Small intestine (tissue), 7 donors: ENCODE results near the gene FBN1. TPM values are rescaled to one million over a fixed set of nuclear protein-coding genes. Genes with fewer than 3 reads are reported as not detected.

ENCODE experiments used
- DNase-seq, 2 donors: peaks; one replicate each; pipeline versions ENCODE4 v3.0.0 to v3.0.0-alpha.2; 2013
- FAIRE-seq: peaks from 2 replicates; lab custom pipeline; 2012; peaks lifted over from hg19 to GRCh38; lab: Jason Lieb, UNC
- H3K27ac ChIP-seq, 3 donors: one replicate each; pipeline ENCODE4 v1.5.1; 2013; ENCODE audit warnings: low read length in 2 of 3, mild to moderate bottlenecking in 2 of 3, control low read depth in 1 of 3, inconsistent platforms in 1 of 3, low read depth in 1 of 3, moderate library complexity in 1 of 3
- H3K27me3 ChIP-seq, 3 donors: one replicate each; pipeline ENCODE4 v1.6.1; 2013; ENCODE audit warnings: low read length in 3 of 3, inconsistent platforms in 1 of 3; ENCODE audit not compliant: control insufficient read depth in 3 of 3, insufficient read depth in 3 of 3
- H3K36me3 ChIP-seq, 3 donors: one replicate each; pipeline ENCODE4 v1.6.1; 2013; ENCODE audit warnings: low read length in 3 of 3, inconsistent platforms in 1 of 3, low read depth in 1 of 3, mild to moderate bottlenecking in 1 of 3, moderate library complexity in 1 of 3; ENCODE audit not compliant: control insufficient read depth in 3 of 3, insufficient read depth in 2 of 3
- H3K4me1 ChIP-seq, 3 donors: one replicate each; pipeline ENCODE4 v1.6.1; 2013; ENCODE audit warnings: low read length in 2 of 3, inconsistent platforms in 1 of 3, low read depth in 1 of 3, mild to moderate bottlenecking in 1 of 3, moderate library complexity in 1 of 3; ENCODE audit not compliant: control insufficient read depth in 3 of 3, insufficient read depth in 2 of 3
- H3K4me3 ChIP-seq, 3 donors: one replicate each; pipeline ENCODE4 v1.5.1; 2013; ENCODE audit warnings: low read length in 3 of 3, control low read depth in 1 of 3, inconsistent platforms in 1 of 3, low read depth in 1 of 3, mild to moderate bottlenecking in 1 of 3, moderate library complexity in 1 of 3
- H3K9me3 ChIP-seq, 2 donors: one replicate each; pipeline ENCODE4 v1.6.1; 2013; ENCODE audit warnings: low read depth in 1 of 2, low read length in 1 of 2; ENCODE audit not compliant: control insufficient read depth in 2 of 2, insufficient read depth in 1 of 2
- WGBS, 3 donors: extraction: QIAGEN DNeasy Blood & Tissue Kit; methylation state at CpG; one replicate each; pipeline ENCODE4 v1.1.7; 2013; 5-methylcytosine and 5-hydroxymethylcytosine counted together
- polyA plus RNA-seq, 4 donors: library from polyadenylated mRNA; stranded (reverse) in 3 of 4; unstranded in 1 of 4; fragments of 200-250 nt in 3 of 4; fragments of 120-200 nt in 1 of 4; gene quantifications; one replicate each; pipeline versions ENCODE4 v1.2.1 to v1.2.3, GENCODE V29; 2013
- donor health status: healthy with polysubstance abuse.
- donor health status: control.
- donor health status: control.
- donor health status: Bipolar disorder and iron deficiency.
- donor health status: healthy.

FBN1 gene
- polyA plus RNA-seq, 4 donors, result 1.1 to 33.9 (median 11.3) TPM

DNA sequence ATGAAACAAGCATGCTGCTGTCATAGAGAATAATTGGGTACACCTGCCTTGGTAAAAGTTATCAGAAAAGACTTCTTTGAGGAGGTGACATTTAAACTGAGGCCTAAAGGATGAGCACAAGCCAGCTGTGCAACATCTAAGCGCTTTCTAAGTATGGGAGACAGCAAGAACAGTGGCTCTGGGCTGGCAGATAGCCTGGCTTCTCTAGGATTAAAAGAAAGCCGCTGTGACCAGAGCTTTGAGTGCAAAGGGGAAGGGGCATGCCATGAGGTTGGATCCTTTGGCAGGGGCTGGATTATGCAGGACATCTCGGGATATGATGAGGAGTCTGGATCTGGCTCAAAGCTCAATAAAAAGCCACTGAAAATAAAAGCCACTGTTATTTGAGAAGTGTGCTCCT lies 99.2 kb downstream of the FBN1 start:
- Histone ChIP-seq H3K4me3 (no peak overlapping the region), H3K4me1 (no peaks in the 10 kb centered on the region), H3K27me3 (no peaks in the 10 kb centered on the region), H3K27ac (no peak overlapping the region), H3K9me3 (no peaks in the 10 kb centered on the region), H3K36me3 (no peaks in the 10 kb centered on the region)
- FAIRE-seq (no peak), DNase-seq (no peak)
- 82 to 84% (median 83%) methylated on average over 3 of the region's 3 CpGs for WGBS, 3 donors

DNA sequence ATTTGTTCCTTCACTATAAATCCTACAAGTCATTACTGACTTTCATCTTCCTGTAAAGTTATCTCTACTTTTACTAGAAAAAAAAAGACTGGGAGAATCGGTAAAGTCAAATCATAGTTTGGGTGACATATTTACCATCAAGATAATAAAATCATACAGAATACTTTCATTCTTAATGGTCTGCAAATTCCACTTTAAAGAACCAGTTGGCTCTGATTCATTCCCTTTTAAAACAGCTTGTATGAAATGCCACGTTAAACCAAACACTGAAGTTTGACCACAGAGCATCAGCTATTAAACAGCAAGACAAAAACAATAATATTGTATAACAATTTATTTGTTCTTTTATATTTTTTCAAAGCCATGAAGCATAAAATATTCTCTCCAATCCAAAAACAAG lies 100.7 kb downstream of the FBN1 start:
- H3K27ac ChIP-seq, result no peak overlapping the region
- FAIRE-seq (no peak), DNase-seq (no peak)
- no peaks in the 10 kb centered on the region for H3K27me3 ChIP-seq
- H3K9me3 ChIP-seq, result no peaks in the 10 kb centered on the region
- H3K4me3 ChIP-seq, result no peak overlapping the region
- no peaks in the 10 kb centered on the region for H3K4me1 ChIP-seq
- H3K36me3 ChIP-seq, result no peaks in the 10 kb centered on the region
- WGBS, 3 donors, result 32 to 56% (median 35%) methylated on average over 2 of the region's 2 CpGs

DNA sequence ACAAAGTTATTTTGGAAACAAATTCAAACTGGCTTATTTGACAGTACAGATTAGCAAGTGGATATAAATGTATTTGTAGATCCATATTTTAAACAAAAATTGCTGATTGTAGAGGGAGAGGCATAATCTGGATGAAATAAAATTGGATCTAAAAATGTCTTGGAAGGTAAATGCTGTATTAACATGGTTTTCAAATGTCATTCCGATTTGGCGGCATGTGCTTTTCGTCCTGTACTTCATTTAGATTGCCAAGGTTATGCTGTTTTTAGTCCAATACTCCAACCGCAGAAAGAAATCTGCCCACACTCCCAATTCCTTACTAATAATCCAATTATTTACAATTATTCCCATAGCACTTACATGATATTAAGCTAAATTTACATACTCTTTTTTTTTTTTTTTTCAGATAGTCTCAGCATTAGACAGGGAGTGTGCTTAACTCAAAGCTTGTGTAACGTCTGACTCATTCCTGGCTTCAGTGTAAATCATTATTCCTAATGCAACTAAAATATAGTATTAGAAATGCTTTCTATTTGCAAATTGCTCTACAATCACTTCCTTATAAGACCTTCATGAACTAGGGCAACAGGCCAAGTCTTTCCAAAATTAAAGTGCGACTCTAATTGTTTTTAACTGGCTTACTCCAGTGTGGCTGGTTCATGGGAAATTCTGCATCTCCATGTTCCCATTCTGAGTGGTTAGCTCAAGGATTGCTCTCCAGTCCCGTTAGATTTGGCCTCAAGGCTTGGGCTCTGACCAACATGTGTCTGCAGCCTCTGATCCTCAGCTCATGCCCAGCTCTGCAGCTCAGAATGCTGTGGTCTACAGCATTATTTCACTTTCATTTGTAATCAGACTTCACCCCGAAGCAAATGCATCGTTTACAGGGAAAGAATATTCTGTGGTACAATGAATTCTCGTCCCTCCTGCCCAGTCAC lies 103.9 kb downstream of the FBN1 start:
- H3K36me3 ChIP-seq, result no peaks in the 10 kb centered on the region
- WGBS, 3 donors, result 59 to 67% (median 60%) methylated on average over 10 of the region's 10 CpGs
- FAIRE-seq, result no peak
- no peak overlapping the region for H3K4me3 ChIP-seq
- H3K27ac ChIP-seq, result peak overlapping the region in 2 of 3 donors; percentile 12 to 45
- no peaks in the 10 kb centered on the region for H3K9me3 ChIP-seq
- DNase-seq, result no peak
- no peaks in the 10 kb centered on the region for H3K27me3 ChIP-seq
- H3K4me1 ChIP-seq, result no peaks in the 10 kb centered on the region

DNA sequence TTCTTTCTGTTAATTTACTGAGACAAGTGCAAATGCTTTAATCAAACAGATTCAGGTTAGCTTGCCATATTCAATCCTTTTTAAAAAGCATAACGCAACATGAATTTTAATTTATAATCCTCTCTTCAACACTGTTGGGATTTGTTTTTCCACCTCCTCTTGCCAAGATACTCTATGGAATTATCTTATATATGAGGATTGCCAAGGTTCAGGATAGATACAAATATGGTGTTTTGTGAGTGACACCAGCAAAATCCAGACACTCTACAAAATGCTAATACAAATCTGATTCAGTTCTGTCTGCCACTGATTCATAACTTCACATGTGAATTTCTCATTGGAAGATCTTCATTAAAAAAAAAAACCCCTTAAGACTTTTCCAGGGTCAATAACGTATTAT lies 104.8 kb downstream of the FBN1 start:
- H3K27me3 ChIP-seq, result no peaks in the 10 kb centered on the region
- DNase-seq, result no peak
- 84 to 86% (median 85%) methylated on average over 2 of the region's 2 CpGs for WGBS, 3 donors
- no peaks in the 10 kb centered on the region for H3K9me3 ChIP-seq
- no peak overlapping the region for H3K4me3 ChIP-seq
- no peak for FAIRE-seq
- H3K36me3 ChIP-seq, result no peaks in the 10 kb centered on the region
- no peaks in the 10 kb centered on the region for H3K4me1 ChIP-seq
- no peak overlapping the region for H3K27ac ChIP-seq

DNA sequence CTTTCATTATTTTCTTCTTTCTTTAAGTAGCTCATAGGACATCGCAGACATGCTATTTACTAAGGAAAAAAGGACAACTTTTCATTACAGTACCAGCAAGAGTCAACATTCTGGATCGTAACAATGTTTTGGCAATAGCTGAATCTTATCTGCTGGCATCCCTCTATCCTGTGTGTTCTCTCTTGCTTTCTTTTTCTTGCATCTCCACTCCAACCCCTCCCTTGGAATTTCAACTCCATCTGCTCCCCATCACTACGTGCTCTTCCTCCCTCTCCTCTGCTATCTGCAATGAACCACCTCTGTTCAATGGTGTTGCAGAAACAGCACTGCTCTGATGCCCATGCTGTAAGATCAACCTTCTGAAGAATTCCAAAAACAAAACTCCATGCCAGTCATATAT lies 106.6 kb downstream of the FBN1 start:
- WGBS, 3 donors, result 73 to 83% (median 78%) methylated on average over 3 of the region's 3 CpGs
- Histone ChIP-seq H3K27ac (no peak overlapping the region), H3K36me3 (no peaks in the 10 kb centered on the region), H3K4me1 (no peaks in the 10 kb centered on the region), H3K4me3 (no peak overlapping the region), H3K9me3 (no peaks in the 10 kb centered on the region), H3K27me3 (no peaks in the 10 kb centered on the region)
- DNase-seq, result no peak
- no peak for FAIRE-seq

DNA sequence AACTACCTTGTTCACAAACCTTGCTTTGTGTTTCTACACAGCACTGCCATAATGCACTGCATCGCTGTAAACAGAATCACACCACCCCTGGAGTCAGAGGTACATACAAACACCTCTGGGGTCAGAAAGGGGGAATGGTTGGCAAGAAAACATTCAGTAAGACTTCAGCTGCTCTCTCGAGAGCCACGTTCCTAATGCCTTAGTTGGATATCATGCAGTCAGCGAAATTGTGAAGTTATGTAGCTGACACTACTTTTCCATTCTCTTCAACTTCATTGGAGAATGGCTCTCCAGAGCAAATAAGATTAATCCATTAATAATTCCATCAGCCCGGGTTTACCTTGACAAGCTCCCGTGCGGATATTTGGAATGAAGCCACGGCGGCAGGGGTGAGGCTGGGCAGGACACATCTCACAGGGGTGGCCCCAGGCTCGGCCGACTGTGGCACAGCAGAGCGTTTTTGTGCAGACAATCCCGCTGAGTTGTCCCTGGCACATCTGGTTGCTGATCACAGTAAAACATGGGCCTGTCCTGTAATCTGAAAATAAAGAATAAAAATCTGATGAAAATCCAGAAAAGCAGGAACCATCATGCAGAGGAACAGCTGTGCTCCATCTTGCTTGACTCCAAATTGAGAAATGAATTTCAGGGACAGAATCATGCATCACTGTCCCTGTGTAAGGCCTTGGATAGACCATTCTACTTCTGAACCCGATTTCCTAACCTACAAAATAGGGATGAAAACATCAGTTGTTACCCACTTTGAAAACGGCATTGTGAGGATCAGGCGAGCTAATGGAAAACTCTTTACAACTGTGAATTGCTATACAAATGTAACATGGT lies 108.0 kb downstream of the FBN1 start:
- no peak for DNase-seq
- FAIRE-seq, result no peak

DNA sequence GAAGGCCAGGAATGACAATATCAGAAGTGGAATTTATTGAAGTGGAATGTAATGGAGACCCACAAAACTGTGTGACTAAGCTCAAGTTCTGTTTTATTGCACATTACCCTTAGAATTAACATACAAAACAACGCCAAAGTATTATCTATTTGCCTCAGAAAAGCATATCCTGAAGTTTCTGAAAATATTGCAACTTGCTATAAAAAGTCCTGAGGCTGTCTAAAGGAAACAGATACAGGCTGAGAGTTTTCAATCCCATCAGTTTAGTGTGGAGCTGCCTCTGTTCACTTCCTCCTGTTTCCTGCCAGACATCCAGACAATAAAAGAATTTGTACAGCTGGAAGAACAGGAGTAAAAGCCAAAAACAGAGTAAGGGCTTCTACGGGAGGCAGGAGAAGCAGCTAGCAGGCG lies 108.8 kb downstream of the FBN1 start:
- no peak overlapping the region for H3K4me3 ChIP-seq
- FAIRE-seq (no peak), DNase-seq (no peak)
- 47 to 83% (median 61%) methylated on average over 3 of the region's 3 CpGs for WGBS, 3 donors
- no peaks in the 10 kb centered on the region for H3K9me3 ChIP-seq
- no peak overlapping the region for H3K27ac ChIP-seq
- no peaks in the 10 kb centered on the region for H3K27me3 ChIP-seq
- no peaks in the 10 kb centered on the region for H3K36me3 ChIP-seq
- H3K4me1 ChIP-seq, result no peaks in the 10 kb centered on the region

More for the DNA sequence above, 108.0 kb downstream of the FBN1 start:
- H3K4me1 ChIP-seq, result no peaks in the 10 kb centered on the region
- H3K4me3 ChIP-seq, result no peak overlapping the region
- 75 to 83% (median 82%) methylated on average over 16 of the region's 16 CpGs for WGBS, 3 donors
- H3K27me3 ChIP-seq, result no peaks in the 10 kb centered on the region
- H3K36me3 ChIP-seq, result no peaks in the 10 kb centered on the region
- H3K27ac ChIP-seq, result peak overlapping the region in 1 of 3 donors; percentile 18
- H3K9me3 ChIP-seq, result no peaks in the 10 kb centered on the region

DNA sequence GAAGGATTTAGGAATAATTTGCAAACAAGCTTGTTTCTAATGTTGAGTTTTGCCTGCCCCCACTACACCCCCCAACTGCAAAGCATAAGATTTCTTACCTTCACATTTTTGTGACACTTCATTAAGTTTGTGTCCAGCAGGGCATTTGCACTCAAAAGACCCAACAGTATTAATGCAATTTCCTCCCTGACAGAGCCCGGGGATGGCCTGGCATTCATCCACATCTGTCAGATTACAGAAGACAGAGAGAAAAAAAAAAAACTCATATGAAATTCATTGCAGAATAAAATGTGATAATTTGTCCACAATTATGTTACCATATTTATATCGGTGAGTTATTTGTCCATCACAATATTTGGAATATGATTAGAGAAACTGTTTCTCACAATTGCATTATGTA lies 111.5 kb downstream of the FBN1 start:
- H3K9me3 ChIP-seq, result no peaks in the 10 kb centered on the region
- no peaks in the 10 kb centered on the region for H3K36me3 ChIP-seq
- FAIRE-seq, result no peak
- DNase-seq, result no peak
- no peak overlapping the region for H3K4me3 ChIP-seq
- WGBS, 3 donors, result 69 to 77% (median 69%) methylated on average over 2 of the region's 2 CpGs
- no peak overlapping the region for H3K27ac ChIP-seq
- no peaks in the 10 kb centered on the region for H3K4me1 ChIP-seq
- H3K27me3 ChIP-seq, result no peaks in the 10 kb centered on the region
